Pulmonary artery endothelial cell (primary cell): Measurements from ENCODE around the gene CLECL1. TPM values are rescaled to one million over a fixed set of nuclear protein-coding genes. Genes with fewer than 3 reads are reported as not detected.

Experiments
- DNase-seq: peaks from one replicate; pipeline ENCODE4 v3.0.0-alpha.2; 2011; ENCODE audit warnings: low read depth, low spot score
- total RNA-seq: library from RNA; depleted of rRNA; stranded (reverse); fragments of >200 nt; gene quantifications from 2 replicates; pipeline ENCODE4 v1.2.3, GENCODE V29; 2014

CLECL1 gene
- total RNA-seq = not detected in 2 replicates

GRCh38 chr12:9732921-9733461 is at the start of gene CLECL1:
Gene CLECL1, minus strand, starts transcription at chr12:9733097.
- DNase-seq = no peak

- DNase-seq = no peak
Measured at GRCh38 chr12:9781360-9781759, 48.5 kb upstream of the CLECL1 start.

- no peak for DNase-seq
Measured at GRCh38 chr12:9779209-9779608, 46.3 kb upstream of the CLECL1 start.

- no peak for DNase-seq
Measured at GRCh38 chr12:9776781-9777180, 43.9 kb upstream of the CLECL1 start.

- no peak for DNase-seq
Measured at GRCh38 chr12:9773216-9773877, 40.5 kb upstream of the CLECL1 start.

GRCh38 chr12:9763025-9763424 is 30.1 kb upstream of the CLECL1 start:
- no peak for DNase-seq

- DNase-seq = no peak
Measured at GRCh38 chr12:9762369-9762768, 29.5 kb upstream of the CLECL1 start.

- no peak for DNase-seq
Measured at GRCh38 chr12:9761419-9761781, 28.5 kb upstream of the CLECL1 start.

GRCh38 chr12:9760699-9761418 is 28.0 kb upstream of the CLECL1 start, which contains the start of gene CD69:
Gene CD69, minus strand, starts transcription at chr12:9760901. Its CDS starts 81 bp downstream, at chr12:9760820.
- DNase-seq = no peak

GRCh38 chr12:9760120-9760519 is 27.2 kb upstream of the CLECL1 start:
- DNase-seq = no peak

- no peak for DNase-seq
Measured at GRCh38 chr12:9759694-9760093, 26.8 kb upstream of the CLECL1 start.

GRCh38 chr12:9758119-9758518 is 25.2 kb upstream of the CLECL1 start:
- no peak for DNase-seq

- no peak for DNase-seq
Measured at GRCh38 chr12:9757433-9758025, 24.6 kb upstream of the CLECL1 start.

- DNase-seq = no peak
Measured at GRCh38 chr12:9756706-9757105, 23.8 kb upstream of the CLECL1 start.

GRCh38 chr12:9756170-9756569 is 23.3 kb upstream of the CLECL1 start:
- no peak for DNase-seq

- DNase-seq = no peak
Measured at GRCh38 chr12:9755567-9755966, 22.7 kb upstream of the CLECL1 start.

- DNase-seq = no peak
Measured at GRCh38 chr12:9755035-9755434, 22.1 kb upstream of the CLECL1 start.

GRCh38 chr12:9754099-9754927 is 21.4 kb upstream of the CLECL1 start:
- DNase-seq = no peak

GRCh38 chr12:9753498-9753897 is 20.6 kb upstream of the CLECL1 start:
- DNase-seq = no peak

GRCh38 chr12:9753073-9753472 is 20.2 kb upstream of the CLECL1 start:
- no peak for DNase-seq

- no peak for DNase-seq
Measured at GRCh38 chr12:9752145-9752933, 19.4 kb upstream of the CLECL1 start.
